Upper lobe of left lung (tissue), 4 donors: ENCODE data around the gene CDK15.

ENCODE experiments used
- EP300 ChIP-seq, 4 donors: sonication (generic); formaldehyde crosslinking; IDR thresholded peaks; one replicate each; pipeline ENCODE4 v1.5.1; 2017; ENCODE audit warnings: antibody characterized with exemption in 4 of 4, control low read depth in 2 of 4
- POLR2A ChIP-seq, 4 donors: fragments of 450-650 bp; IDR thresholded peaks; one replicate each; pipeline ENCODE4 v1.5.1; 2016 to 2017; ENCODE audit warnings: antibody characterized with exemption in 4 of 4, mild to moderate bottlenecking in 2 of 4
- POLR2AphosphoS5 ChIP-seq, 2 donors: sonication (generic); formaldehyde crosslinking; IDR thresholded peaks; one replicate each; pipeline ENCODE4 v1.5.1; 2017; ENCODE audit warnings: antibody characterized with exemption in 2 of 2
- TF ChIP-seq, protein P1 (sequence below), 6 experiments: fragments of 450-650 bp in 4 of 6; fragments of 200-600 bp in 2 of 6; sonication (generic) in 2 of 6; IDR thresholded peaks; one replicate each; pipeline ENCODE4 v1.5.1; 2016 to 2019; ENCODE audit warnings: antibody characterized with exemption in 6 of 6

DNA sequence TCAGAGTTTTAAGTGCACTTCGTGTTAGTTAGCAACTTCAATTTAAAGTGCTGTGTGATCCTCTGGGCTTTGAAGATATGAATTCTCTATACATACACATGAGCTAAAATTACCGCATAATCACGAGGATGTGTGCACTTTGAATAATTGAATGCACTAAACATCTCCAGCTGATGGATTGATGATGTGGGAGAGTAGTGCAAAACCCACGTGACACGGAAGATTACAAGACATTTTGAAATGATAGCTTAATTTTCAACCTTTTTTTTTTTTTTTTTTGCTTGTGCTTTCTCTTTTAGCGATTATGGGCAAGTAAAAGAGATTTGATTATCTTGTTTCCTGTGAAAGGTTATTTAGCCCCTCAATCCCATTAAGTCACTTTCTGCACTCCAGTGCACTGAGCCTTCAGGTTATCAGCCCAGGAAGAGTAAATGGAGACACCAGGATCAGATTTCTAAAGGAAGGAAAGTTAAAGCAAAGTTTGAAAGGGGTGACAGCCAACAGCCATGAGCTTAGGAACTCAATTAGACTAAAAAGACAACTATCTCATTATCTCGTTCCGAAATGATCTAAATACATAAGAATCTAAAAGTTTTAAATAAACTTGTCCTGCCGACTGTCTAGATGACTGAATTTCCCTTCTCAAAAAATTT lies 81.6 kb downstream of the CDK15 start:
- TF ChIP-seq POLR2AphosphoS5 (IDR thresholded peaks at IDR 0.05) (no peak), EP300 (IDR thresholded peaks at IDR 0.05) (no peak), POLR2A (IDR thresholded peaks at IDR 0.05) (no peak)
- TF ChIP-seq, protein P1, sequence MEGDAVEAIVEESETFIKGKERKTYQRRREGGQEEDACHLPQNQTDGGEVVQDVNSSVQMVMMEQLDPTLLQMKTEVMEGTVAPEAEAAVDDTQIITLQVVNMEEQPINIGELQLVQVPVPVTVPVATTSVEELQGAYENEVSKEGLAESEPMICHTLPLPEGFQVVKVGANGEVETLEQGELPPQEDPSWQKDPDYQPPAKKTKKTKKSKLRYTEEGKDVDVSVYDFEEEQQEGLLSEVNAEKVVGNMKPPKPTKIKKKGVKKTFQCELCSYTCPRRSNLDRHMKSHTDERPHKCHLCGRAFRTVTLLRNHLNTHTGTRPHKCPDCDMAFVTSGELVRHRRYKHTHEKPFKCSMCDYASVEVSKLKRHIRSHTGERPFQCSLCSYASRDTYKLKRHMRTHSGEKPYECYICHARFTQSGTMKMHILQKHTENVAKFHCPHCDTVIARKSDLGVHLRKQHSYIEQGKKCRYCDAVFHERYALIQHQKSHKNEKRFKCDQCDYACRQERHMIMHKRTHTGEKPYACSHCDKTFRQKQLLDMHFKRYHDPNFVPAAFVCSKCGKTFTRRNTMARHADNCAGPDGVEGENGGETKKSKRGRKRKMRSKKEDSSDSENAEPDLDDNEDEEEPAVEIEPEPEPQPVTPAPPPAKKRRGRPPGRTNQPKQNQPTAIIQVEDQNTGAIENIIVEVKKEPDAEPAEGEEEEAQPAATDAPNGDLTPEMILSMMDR (IDR thresholded peaks at IDR 0.05) = no peak
